ENCODE results near the gene PARD6B. TPM values are rescaled to one million over a fixed set of nuclear protein-coding genes. Genes with fewer than 3 reads are reported as not detected.

The PARD6B gene
- total and polyA plus RNA-seq, 2 of the 13 experiments (the other 11 are each of a cell fraction or from before 2014, with no cell fraction given): 6.9 to 22.2 TPM

GRCh38 chr20:50762435-50763220, 31.2 kb downstream of the PARD6B start (continued):
- TF ChIP-seq ATF2 (CRISPR knock-in tag; IDR thresholded peaks at IDR 0.05) (no peak), ZNF484 (CRISPR knock-in tag; IDR thresholded peaks at IDR 0.05; ENCODE audit: borderline replicate concordance, low read depth) (no peak), MAFG (CRISPR knock-in tag; IDR thresholded peaks at IDR 0.05) (no peak), NR2F1 (CRISPR knock-in tag; IDR thresholded peaks at IDR 0.05) (no peak), TAF1 (CRISPR knock-in tag; IDR thresholded peaks at IDR 0.05) (no peak), ZNF570 (CRISPR knock-in tag; IDR thresholded peaks at IDR 0.05; ENCODE audit: borderline replicate concordance) (no peak), ZNF878 (CRISPR knock-in tag; IDR thresholded peaks at IDR 0.05) (no peak), CREB1 (IDR thresholded peaks at IDR 0.05) (peak; percentile 29; the same call in 1 of the 2 replicates), CREB1 (CRISPR knock-in tag; IDR thresholded peaks at IDR 0.05) (no peak), ZNF772 (CRISPR knock-in tag; IDR thresholded peaks at IDR 0.05) (0 out of 2 replicates have a peak, but pooled peaks have one; percentile 6), BRF2 (CRISPR knock-in tag; IDR thresholded peaks at IDR 0.05) (no peak), THAP8 (CRISPR knock-in tag; IDR thresholded peaks at IDR 0.05; ENCODE audit: borderline replicate concordance) (no peak), ZNF605 (CRISPR knock-in tag; IDR thresholded peaks at IDR 0.05) (peak; percentile 16; the same call in 1 of the 2 replicates), ZNF83 (CRISPR knock-in tag; IDR thresholded peaks at IDR 0.05; ENCODE audit: borderline replicate concordance) (no peak), ARID2 (CRISPR knock-in tag; IDR thresholded peaks at IDR 0.05; ENCODE audit: borderline replicate concordance) (no peak), ZFP62 (CRISPR knock-in tag; IDR thresholded peaks at IDR 0.05) (no peak), ZNF761 (CRISPR knock-in tag; conservative IDR thresholded peaks at IDR 0.05) (no peak), CHD4 (IDR thresholded peaks at IDR 0.05; ENCODE audit: borderline replicate concordance, low read length) (no peak), FOXO1 (CRISPR knock-in tag; IDR thresholded peaks at IDR 0.05) (no peak), ZNF329 (CRISPR knock-in tag; IDR thresholded peaks at IDR 0.05; ENCODE audit: low read depth) (no peak), PHF5A (CRISPR knock-in tag; IDR thresholded peaks at IDR 0.05; ENCODE audit: low read depth, unreplicated experiment) (no peak), TEAD3 (CRISPR knock-in tag; optimal IDR thresholded peaks at IDR 0.05; ENCODE audit: borderline replicate concordance) (no peak), HIC2 (CRISPR knock-in tag; IDR thresholded peaks at IDR 0.05; ENCODE audit: low read depth) (no peak), GPBP1L1 (CRISPR knock-in tag; IDR thresholded peaks at IDR 0.05) (no peak), MED13 (CRISPR knock-in tag; IDR thresholded peaks at IDR 0.05) (no peak)

All from HepG2 (cell line).